ENCODE measurements around the gene SNAPC2.

DNA sequence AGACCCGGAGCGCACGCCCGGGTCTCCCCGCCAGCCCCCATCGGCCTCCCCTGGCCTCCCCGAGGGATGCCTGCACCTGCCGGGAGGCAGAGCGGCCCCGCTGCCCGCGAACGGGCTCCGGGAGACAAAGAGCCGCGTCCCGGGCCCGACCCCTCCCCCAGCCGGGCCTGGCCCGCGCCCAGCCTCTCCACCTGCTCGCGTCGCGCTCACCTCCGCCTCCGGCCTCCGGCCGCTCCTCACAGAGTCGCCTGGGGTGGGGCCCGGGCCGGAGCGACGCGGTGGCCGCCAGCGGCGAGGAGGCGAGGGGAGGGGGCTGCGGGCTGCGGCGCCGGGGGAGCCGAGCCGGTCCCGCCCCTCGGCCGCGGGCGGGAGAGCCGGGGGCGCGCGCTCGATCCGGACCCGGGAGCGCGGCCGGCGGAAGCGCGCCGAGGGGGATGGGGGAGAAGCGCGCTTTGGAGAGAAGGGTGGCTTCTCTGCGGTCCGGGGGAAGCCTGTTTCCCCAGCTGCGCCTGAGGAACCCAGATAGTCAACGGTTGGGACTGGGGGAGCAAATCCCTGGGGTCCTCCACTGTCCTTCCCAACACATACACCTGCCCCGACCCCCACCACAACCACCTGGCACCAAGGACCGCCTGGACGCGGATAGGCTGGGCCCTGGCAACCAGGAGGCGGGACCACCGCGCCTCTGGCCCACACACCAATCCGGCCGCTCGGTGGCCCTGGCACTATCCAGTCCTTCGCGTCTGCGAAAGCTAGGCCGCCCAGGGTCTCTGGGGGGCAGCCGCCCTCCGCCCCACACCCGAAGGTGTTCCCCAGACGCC, 45.9 kb upstream of the SNAPC2 start, which contains the start of gene PRR36:
- TF ChIP-seq, protein P1, sequence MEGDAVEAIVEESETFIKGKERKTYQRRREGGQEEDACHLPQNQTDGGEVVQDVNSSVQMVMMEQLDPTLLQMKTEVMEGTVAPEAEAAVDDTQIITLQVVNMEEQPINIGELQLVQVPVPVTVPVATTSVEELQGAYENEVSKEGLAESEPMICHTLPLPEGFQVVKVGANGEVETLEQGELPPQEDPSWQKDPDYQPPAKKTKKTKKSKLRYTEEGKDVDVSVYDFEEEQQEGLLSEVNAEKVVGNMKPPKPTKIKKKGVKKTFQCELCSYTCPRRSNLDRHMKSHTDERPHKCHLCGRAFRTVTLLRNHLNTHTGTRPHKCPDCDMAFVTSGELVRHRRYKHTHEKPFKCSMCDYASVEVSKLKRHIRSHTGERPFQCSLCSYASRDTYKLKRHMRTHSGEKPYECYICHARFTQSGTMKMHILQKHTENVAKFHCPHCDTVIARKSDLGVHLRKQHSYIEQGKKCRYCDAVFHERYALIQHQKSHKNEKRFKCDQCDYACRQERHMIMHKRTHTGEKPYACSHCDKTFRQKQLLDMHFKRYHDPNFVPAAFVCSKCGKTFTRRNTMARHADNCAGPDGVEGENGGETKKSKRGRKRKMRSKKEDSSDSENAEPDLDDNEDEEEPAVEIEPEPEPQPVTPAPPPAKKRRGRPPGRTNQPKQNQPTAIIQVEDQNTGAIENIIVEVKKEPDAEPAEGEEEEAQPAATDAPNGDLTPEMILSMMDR (IDR thresholded peaks at IDR 0.05): no peak
- TF ChIP-seq POLR2A (IDR thresholded peaks at IDR 0.05): no peak

All from Peyer's patch (tissue), 4 donors.